Right lobe of liver (tissue), 4 donors: ENCODE measurements around the gene RELT.
A peak's percentile ranks its signal among the peaks of the same experiment; 100 is the strongest.

Experiments used
- CTCF ChIP-seq, 4 donors: fragments of 200-600 bp in 3 of 4; fragments of 450-650 bp in 1 of 4; IDR thresholded peaks; one replicate each; pipeline versions ENCODE4 v1.5.1 to v1.8.0; 2016 to 2022; ENCODE audit warnings: antibody characterized with exemption in 4 of 4, mild to moderate bottlenecking in 2 of 4
- POLR2A ChIP-seq: fragments of 450-650 bp; IDR thresholded peaks from one replicate; pipeline ENCODE4 v1.6.1; 2017; ENCODE audit warnings: antibody characterized with exemption, mild to moderate bottlenecking
- donor health status: DM: no; HTN: no; CAD: no.
- donor health status: DM: no; HTN: no; CAD: no.
- donor health status: DM: no; HTN: yes; CAD: no.

- TF ChIP-seq POLR2A (no peak), CTCF (IDR thresholded peaks at IDR 0.05) (peak; percentile 73 to 82 (median 80))
These were observed 17.5 kb downstream of the RELT start for GRCh38 chr11:73393479-73394415.
